Esophagus muscularis mucosa (tissue), 3 donors: ENCODE measurements around the gene CCNA1.

ENCODE experiments used
- CTCF ChIP-seq, 3 experiments: fragments of 200-600 bp in 2 of 3; fragments of 450-650 bp in 1 of 3; sonication (generic) in 2 of 3; IDR thresholded peaks; one replicate each; pipeline ENCODE4 v1.5.1; 2017 to 2019; ENCODE audit warnings: antibody characterized with exemption in 3 of 3, mild to moderate bottlenecking in 2 of 3, moderate library complexity in 1 of 3
- POLR2A ChIP-seq: fragments of 450-650 bp; IDR thresholded peaks from one replicate; pipeline ENCODE4 v1.6.1; 2017; ENCODE audit warnings: antibody characterized with exemption, moderate library complexity, mild to moderate bottlenecking, low read depth

- TF ChIP-seq POLR2A (no peak), CTCF (IDR thresholded peaks at IDR 0.05) (no peak)
Measured at GRCh38 chr13:36418022-36418805, 14.1 kb upstream of the CCNA1 start.
